GM12892 (cell line): ENCODE results near the gene NARF.

Experiments
- POLR2A ChIP-seq: IDR thresholded peaks from 2 replicates; pipeline ENCODE4 v1.6.1; 2011; ENCODE audit warnings: low read depth, low read length, control low read depth
- POLR2AphosphoS5 ChIP-seq: IDR thresholded peaks from 2 replicates; pipeline ENCODE4 v1.6.1; 2011; ENCODE audit warnings: low read depth, low read length, control low read depth

DNA sequence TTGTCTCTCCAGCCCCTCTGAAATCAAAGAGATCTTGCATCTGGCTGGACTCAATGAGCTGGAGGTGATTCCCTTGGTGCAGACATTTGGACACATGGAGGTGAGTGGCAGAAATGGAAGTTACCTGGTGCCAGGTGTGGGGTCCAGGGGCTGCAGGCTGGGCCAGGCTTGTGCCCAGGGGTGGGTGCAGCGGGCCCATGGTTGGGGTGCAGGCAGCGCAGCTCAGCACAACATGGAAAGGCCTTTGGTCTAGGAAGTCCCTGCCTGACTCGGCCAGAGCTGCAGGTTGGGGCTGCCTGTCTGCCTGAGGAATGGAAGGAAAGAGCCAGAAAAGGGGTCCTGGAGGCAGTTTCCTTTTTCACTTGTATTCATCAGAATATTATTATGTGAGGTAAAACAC is 30.0 kb upstream of the NARF start:
- no peak for TF ChIP-seq POLR2A
- TF ChIP-seq POLR2AphosphoS5 = no peak
